Measurements from ENCODE around the gene AFAP1L2.

AFAP1L2 gene

DNA sequence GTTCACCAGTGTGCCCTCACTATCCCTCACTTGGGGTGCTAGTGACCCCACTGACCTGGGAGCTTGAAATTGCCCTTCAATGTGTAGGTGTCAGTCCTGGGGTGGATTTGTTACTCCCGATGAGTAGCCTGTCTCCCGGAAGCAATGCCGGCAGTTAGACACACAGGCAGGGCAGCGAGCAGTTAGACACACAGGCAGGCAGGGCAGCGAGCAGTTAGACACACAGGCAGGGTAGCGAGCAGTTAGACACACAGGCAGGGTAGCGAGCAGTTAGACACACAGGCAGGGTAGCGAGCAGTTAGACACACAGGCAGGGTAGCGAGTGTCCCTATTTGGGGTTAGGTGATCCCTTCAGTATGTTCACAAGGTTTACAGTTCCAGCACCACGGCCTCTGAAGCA, 121.2 kb downstream of the AFAP1L2 start:
- Histone ChIP-seq H3K4me3 (no peak overlapping the region), H3K36me3 (no peaks in the 10 kb centered on the region), H3K4me1 (peaks cover 0 to 17% (median 13%) of the 10 kb centered on the region in 10 experiments; a peak in 13 of 20 replicates), H3K27me3 (no peaks in the 10 kb centered on the region), H3K9ac (no peak overlapping the region), H4K20me1 (no peaks in the 10 kb centered on the region; a peak in 1 of 22 replicates), H3K27ac (no peak overlapping the region), H3K4me2 (no peak overlapping the region), H3K9me3 (replicated peaks in 1 of 11) (no peaks in the 10 kb centered on the region)
- no peak for TF ChIP-seq Cebpa-rat (IDR thresholded peaks at IDR 0.05)

- Histone ChIP-seq H3K36me3 (no peaks in the 10 kb centered on the region), H3K4me2 (no peak overlapping the region), H3K9me3 (replicated peaks in 1 of 11) (no peaks in the 10 kb centered on the region), H4K20me1 (no peaks in the 10 kb centered on the region; a peak in 1 of 22 replicates), H3K4me1 (peaks cover 0 to 15% (median 12%) of the 10 kb centered on the region in 10 experiments; a peak in 13 of 20 replicates), H3K27me3 (no peaks in the 10 kb centered on the region), H3K9ac (no peak overlapping the region), H3K4me3 (no peak overlapping the region), H3K27ac (no peak overlapping the region)
- no peak for TF ChIP-seq Cebpa-rat (IDR thresholded peaks at IDR 0.05)
These were observed 121.8 kb downstream of the AFAP1L2 start for GRCh38 chr10:114282526-114282925.

- Histone ChIP-seq H3K27ac (no peak overlapping the region), H3K36me3 (no peaks in the 10 kb centered on the region), H3K9me3 (replicated peaks in 1 of 11) (no peaks in the 10 kb centered on the region), H3K4me2 (no peak overlapping the region), H4K20me1 (no peaks in the 10 kb centered on the region; a peak in 1 of 22 replicates), H3K27me3 (no peaks in the 10 kb centered on the region), H3K9ac (no peak overlapping the region), H3K4me3 (no peak overlapping the region), H3K4me1 (peaks cover 0 to 15% (median 12%) of the 10 kb centered on the region in 10 experiments; a peak in 13 of 20 replicates)
- TF ChIP-seq Cebpa-rat (IDR thresholded peaks at IDR 0.05), result no peak
These were observed 122.8 kb downstream of the AFAP1L2 start for GRCh38 chr10:114281461-114281860.

DNA sequence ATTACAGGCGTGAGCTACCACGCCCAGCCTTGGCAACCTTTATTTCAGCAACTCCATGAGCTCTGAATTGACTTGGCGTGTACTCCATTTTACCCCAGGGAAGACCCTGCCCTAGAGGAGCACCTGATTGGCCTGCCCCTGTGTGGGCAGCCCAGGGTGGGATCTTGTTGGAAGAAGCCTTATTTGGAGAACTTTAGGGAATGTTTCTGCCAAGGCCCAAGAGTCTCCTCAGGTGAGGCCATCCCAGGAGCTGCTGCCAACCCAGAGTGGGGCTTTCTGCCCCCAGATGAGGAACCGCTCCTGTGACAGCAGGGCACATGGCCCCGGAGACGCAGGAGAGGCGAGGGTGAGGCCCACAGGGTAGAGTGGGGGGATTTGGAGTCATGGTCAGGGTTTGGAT, 123.3 kb downstream of the AFAP1L2 start:
- Histone ChIP-seq H3K4me1 (peaks cover 0 to 15% (median 12%) of the 10 kb centered on the region in 10 experiments; a peak in 13 of 20 replicates), H3K9me3 (replicated peaks in 1 of 11) (no peaks in the 10 kb centered on the region), H3K36me3 (no peaks in the 10 kb centered on the region), H3K27ac (no peak overlapping the region), H3K27me3 (no peaks in the 10 kb centered on the region), H3K9ac (no peak overlapping the region), H4K20me1 (no peaks in the 10 kb centered on the region; a peak in 1 of 22 replicates), H3K4me3 (no peak overlapping the region), H3K4me2 (no peak overlapping the region)
- no peak for TF ChIP-seq Cebpa-rat (IDR thresholded peaks at IDR 0.05)

- Histone ChIP-seq H3K4me3 (no peak overlapping the region), H3K9ac (no peak overlapping the region), H4K20me1 (no peaks in the 10 kb centered on the region; a peak in 1 of 22 replicates), H3K27ac (no peak overlapping the region), H3K4me1 (peaks cover 0 to 14% (median 12%) of the 10 kb centered on the region in 10 experiments; a peak in 13 of 20 replicates), H3K36me3 (no peaks in the 10 kb centered on the region), H3K4me2 (no peak overlapping the region), H3K27me3 (no peaks in the 10 kb centered on the region), H3K9me3 (replicated peaks in 1 of 11) (no peaks in the 10 kb centered on the region)
- no peak for TF ChIP-seq Cebpa-rat (IDR thresholded peaks at IDR 0.05)
These were observed 124.2 kb downstream of the AFAP1L2 start for GRCh38 chr10:114279901-114280644.

- no peaks in the 10 kb centered on the region for H3K36me3 ChIP-seq
- no peak overlapping the region for H3K27ac ChIP-seq
- H3K4me2 ChIP-seq, result no peak overlapping the region
- H3K27me3 ChIP-seq, result no peaks in the 10 kb centered on the region
- no peaks in the 10 kb centered on the region for H3K9me3 ChIP-seq (replicated peaks in 1 of 11)
- no peak overlapping the region for H3K9ac ChIP-seq
- peaks cover 0 to 6% (median 4%) of the 10 kb centered on the region in 10 experiments; a peak in 13 of 20 replicates for H3K4me1 ChIP-seq
- no peak for TF ChIP-seq Cebpa-rat (IDR thresholded peaks at IDR 0.05)
- no peak overlapping the region for H3K4me3 ChIP-seq
- no peaks in the 10 kb centered on the region for H4K20me1 ChIP-seq
These were observed 125.0 kb downstream of the AFAP1L2 start for GRCh38 chr10:114279289-114279688.

GRCh38 chr10:114278884-114279191, 125.5 kb downstream of the AFAP1L2 start:
- Histone ChIP-seq H3K27ac (no peak overlapping the region), H3K9me3 (replicated peaks in 1 of 11) (no peaks in the 10 kb centered on the region), H3K9ac (no peak overlapping the region), H3K4me3 (no peak overlapping the region), H3K4me2 (no peak overlapping the region), H3K36me3 (no peaks in the 10 kb centered on the region), H3K4me1 (peaks cover 0 to 2% (median 0%) of the 10 kb centered on the region in 10 experiments; a peak in 3 of 20 replicates), H4K20me1 (no peaks in the 10 kb centered on the region), H3K27me3 (no peaks in the 10 kb centered on the region)
- TF ChIP-seq Cebpa-rat (IDR thresholded peaks at IDR 0.05), result no peak

- no peak for TF ChIP-seq Cebpa-rat (IDR thresholded peaks at IDR 0.05)
- no peaks in the 10 kb centered on the region for H3K4me1 ChIP-seq
These were observed 126.0 kb downstream of the AFAP1L2 start for GRCh38 chr10:114278140-114278883.

GRCh38 chr10:114276671-114277070, 127.6 kb downstream of the AFAP1L2 start:
- H3K27me3 ChIP-seq, result no peaks in the 10 kb centered on the region
- H3K9ac ChIP-seq, result no peak overlapping the region
- H3K27ac ChIP-seq, result no peak overlapping the region
- H3K4me2 ChIP-seq, result no peak overlapping the region
- H3K4me3 ChIP-seq, result no peak overlapping the region
- no peaks in the 10 kb centered on the region for H3K9me3 ChIP-seq (replicated peaks in 1 of 11)
- H4K20me1 ChIP-seq, result no peaks in the 10 kb centered on the region
- peaks cover 0 to 11% (median 0%) of the 10 kb centered on the region in 10 experiments; a peak in 3 of 20 replicates for H3K4me1 ChIP-seq
- no peak for TF ChIP-seq Cebpa-rat (IDR thresholded peaks at IDR 0.05)
- H3K36me3 ChIP-seq, result no peaks in the 10 kb centered on the region

More at GRCh38 chr10:114278140-114278883, 126.0 kb downstream of the AFAP1L2 start:
- no peak overlapping the region for H3K4me2 ChIP-seq
- H3K4me3 ChIP-seq, result no peak overlapping the region
- H3K9ac ChIP-seq, result no peak overlapping the region
- H4K20me1 ChIP-seq, result no peaks in the 10 kb centered on the region
- H3K27me3 ChIP-seq, result no peaks in the 10 kb centered on the region
- H3K27ac ChIP-seq, result no peak overlapping the region
- H3K9me3 ChIP-seq (replicated peaks in 1 of 11), result no peaks in the 10 kb centered on the region
- H3K36me3 ChIP-seq, result no peaks in the 10 kb centered on the region
